HG03045 (cell line): ENCODE data around the gene BPNT1.

Experiments
- ATAC-seq: cut with Tn5 transposase; IDR thresholded peaks from one replicate; pipeline ENCODE4 v1.9.1; 2021; ENCODE audit warnings: mild to moderate bottlenecking, moderate library complexity; ENCODE audit not compliant: unreplicated experiment

BPNT1 gene

GRCh38 chr1:220012259-220012658, 77.3 kb downstream of the BPNT1 start:
- no peak for ATAC-seq

- no peak for ATAC-seq
Observed at GRCh38 chr1:220011620-220012019, 78.0 kb downstream of the BPNT1 start.
